ENCODE results near the gene HCST.

GRCh38 chr19:35913589-35913988, 11.3 kb downstream of the HCST start:
- no peak for TF ChIP-seq POLR2A (IDR thresholded peaks at IDR 0.05; ENCODE audit: low read depth, low read length)
- no peak for TF ChIP-seq POLR2AphosphoS5 (IDR thresholded peaks at IDR 0.05; ENCODE audit: low read depth, low read length)

Data from GM12892 (cell line).